Endometrial microvascular endothelial cells (primary cell): Measurements from ENCODE around the gene GAS2L2. TPM values are rescaled to one million over a fixed set of nuclear protein-coding genes. Genes with fewer than 3 reads are reported as not detected.

Source experiments
- in situ Hi-C: cut with HindIII; loops from 2 replicates; pipeline ENCODE4 v1.10.0; 2017; ENCODE audit warnings: low sequenced_read_pairs, low pct_unique_long_range_greater_than_20kb; ENCODE audit errors: inconsistent ontology term
- total RNA-seq: library from RNA; depleted of rRNA; stranded (reverse); fragments of >200 nt; gene quantifications from one replicate; pipeline ENCODE4 v1.2.3, GENCODE V29; 2015; ENCODE audit errors: inconsistent ontology term

Gene GAS2L2
- total RNA-seq: not detected

DNA sequence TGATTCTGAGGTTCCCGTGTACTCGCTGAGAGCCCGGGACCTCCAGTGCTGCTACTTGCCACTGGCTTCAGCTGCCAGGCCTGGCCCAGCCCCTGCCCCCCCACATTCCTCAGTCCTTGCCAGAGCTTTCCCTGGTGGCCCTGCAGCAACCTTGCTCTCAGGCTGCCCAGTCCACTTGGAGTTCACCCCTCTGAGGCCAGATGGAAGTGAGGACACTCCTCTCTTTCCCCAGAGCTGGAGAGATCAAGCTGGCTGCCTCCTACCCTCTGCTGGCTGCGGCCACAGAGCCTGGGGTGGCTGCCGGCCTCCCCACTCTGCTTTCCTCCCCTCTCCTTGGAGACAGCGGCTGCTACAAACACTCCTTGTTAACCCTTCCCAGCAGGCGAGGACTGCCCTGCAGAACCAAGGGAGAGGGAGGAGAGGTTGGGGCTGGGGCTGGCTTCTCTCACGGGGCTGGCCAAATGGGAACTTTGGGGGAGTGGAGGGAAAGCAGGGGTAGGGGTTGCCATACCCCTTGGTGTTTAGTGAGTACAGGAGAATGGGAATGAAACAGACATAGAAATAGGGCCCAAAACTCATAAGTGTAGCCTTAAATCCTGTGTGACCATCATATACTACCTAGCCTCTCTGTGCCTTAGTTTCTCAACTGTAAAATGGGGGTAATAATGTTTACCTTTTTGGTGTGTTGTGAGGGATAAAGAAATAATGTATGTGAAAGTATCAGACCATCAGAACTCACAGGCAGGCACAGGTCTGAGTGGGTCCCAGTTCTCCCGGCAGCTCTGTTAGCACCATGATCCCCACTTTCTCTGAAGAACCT is at the start of gene GAS2L2:
GAS2L2 (minus strand) TSS at position 295 of the 820 bp plus-strand sequence. CDS start 389 bp downstream, outside the sequence.
- in situ Hi-C loops: no loop called here

DNA sequence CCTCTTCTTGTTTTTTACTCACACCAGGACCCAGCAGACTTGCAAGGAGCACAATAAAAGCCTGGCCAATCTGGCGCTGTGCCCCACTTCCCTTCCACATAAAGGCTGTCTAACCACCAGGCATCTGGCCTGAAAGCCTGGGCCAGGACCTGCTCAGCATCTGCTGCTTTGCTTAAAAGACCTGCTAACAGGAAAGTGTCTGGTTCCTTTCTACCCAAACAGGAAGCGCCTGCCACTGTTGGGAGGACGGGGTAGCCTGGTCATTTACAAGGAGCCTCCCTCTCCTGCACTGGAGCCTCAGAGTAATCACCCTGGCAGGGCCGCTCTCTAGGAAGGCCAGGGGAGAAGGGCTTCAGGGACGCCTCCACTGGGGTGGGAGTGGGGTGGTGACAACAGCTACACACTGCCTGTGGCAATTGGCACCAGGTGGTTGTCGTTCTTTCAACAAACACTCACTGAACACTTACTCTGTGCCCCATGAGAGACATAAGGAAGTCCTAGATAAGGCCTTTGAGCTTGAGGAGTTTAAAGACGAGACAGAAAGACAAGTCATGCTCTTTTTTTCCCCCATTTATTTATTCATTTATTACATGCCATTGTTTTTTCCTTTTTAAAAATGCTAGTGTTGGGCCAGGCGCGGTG is 48.7 kb upstream of the GAS2L2 start:
- in situ Hi-C loops: no loop called here

DNA sequence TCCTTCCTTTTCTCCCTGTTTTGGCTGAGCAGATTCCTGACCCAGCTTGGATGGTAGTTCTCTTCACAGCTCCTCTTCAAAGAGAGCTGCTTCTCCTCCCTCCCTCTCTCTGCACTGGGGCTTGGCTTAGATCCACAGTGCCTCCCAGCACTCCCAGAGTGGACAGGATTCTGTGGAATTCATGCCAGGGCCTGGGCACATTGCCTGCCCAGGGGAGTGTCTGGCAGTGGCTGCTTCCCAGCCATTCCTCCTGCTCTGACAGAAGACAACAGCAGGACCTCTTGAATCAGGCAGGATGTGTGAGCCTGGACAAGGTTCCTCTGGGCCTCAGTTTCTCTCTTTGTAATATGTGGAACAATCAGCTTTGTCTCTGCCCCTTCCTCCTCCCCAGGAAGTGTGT is 46.9 kb upstream of the GAS2L2 start:
- in situ Hi-C loops: no loop called here

DNA sequence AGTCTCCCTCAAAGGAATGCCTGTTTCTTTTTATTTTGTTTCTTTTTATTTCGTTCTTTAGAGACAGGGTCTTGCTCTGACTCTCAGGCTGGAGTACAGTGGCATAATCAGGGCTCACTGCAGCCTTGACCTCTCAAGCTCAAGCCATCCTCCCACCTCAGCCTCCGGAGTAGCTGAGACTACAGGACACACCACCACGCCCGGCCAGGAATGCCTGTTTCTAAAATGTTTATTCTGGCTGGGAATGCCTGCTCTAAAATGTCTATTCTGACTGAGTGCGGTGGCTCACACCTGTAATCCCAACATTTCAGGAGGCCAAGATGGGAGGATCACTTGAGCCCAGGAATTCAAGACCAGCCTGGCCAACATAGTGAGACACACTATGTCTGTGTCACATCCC is 44.9 kb upstream of the GAS2L2 start:
- in situ Hi-C loops: no loop called here

DNA sequence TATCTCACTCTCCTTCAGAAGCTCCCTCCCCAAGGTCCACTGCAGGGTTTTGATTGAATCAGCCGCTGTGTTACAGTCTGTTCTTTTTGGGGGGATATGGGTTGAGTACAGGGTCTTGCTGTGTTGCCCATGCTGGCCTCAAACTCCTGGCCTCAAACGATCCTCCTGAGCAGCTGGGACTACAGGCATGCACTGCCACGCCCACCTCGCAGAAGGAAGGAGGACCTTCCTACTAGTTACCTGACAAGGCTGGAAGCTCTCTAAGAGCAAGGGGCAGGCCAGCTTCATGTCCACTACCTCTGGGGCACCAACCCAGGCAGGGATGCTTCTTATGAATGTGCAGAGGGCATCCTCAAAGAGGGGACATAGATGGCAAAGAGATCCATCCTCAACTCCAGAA is 44.3 kb upstream of the GAS2L2 start:
- in situ Hi-C loops: no loop called here

DNA sequence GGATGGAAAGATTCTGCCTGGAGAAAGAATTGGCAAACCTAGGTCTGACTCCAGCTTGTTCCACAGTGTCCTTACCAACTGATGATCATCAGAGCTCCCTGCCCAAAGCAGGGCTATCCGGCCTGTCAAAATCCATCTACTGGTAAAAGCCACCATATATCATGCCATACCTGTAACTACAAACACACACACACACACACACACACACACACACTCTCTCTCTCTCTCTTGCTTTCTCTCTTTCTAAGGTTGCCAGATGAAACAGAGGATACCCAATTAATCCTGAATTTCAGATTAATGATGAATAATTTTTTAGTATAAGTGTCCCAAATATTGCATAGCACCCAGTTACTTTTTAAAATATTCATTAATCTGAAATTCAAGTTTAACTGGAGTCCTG is 43.9 kb upstream of the GAS2L2 start:
- in situ Hi-C loops: no loop called here

DNA sequence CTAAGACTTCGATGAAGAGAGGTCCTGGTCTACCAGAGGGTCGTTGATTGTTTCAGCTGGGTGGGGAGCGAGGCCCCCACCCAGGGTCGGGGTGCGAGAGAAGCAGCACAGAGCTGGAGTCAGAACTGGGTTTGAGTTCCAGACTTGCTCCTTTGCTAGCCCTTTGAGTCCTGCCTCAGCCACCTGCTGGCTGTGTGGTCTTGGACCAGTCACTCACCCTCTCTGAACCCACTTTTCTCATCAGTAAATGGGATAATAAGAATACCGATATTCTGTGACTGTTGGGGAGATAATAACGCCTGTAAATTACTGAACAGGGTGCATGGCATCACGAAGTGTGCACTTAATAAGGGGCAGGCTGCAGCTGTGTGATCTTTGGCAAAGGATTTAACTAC is 42.8 kb upstream of the GAS2L2 start:
- in situ Hi-C loops: no loop called here

DNA sequence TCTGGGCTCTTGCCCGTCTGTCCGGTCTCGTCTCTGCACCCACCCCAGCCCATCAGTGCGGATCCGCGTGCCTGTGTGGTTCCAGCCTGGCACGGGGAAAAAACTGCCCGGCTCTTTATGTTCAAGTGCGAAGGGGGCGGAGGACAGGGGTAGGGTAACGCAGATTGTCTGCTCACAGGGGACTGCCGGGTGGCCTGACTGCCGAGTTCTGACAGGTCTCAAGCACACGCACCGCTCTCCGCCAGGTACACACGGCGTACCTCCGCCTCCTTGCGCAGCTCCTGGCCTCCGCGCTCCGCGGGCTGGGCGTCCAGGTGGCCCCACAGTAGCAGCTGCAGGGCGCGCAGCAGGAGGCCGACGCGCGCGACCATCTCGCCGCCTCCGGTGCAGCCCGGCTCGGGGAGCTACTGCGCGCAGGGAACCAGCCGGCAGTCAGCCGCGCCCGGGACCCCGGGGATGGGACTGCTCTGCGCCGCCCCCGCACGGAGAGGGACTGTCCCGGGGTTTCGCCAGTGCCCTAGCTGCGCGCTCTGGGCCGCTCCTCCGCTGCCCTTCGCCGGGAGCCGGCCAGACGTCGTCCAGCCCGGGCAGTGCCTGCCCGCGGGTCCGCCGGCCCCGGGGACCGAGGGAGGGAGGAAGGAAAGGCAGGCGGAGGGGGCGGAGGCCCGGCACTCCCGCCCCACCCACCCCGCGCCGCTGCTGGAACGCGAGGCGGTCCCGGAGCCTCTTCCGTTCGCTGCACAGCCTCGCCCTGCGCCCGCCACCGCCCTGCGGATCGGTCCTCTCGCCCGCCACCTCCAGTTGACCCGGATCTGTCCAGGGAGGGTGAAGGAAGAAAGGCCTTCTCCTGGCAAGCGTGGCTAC is 42.2 kb upstream of the GAS2L2 start, which contains the start of gene MMP28:
MMP28 (minus strand) TSS at position 635 of the 864 bp plus-strand sequence; CDS start at position 371, 264 bp downstream.
- in situ Hi-C loops: no loop called here

DNA sequence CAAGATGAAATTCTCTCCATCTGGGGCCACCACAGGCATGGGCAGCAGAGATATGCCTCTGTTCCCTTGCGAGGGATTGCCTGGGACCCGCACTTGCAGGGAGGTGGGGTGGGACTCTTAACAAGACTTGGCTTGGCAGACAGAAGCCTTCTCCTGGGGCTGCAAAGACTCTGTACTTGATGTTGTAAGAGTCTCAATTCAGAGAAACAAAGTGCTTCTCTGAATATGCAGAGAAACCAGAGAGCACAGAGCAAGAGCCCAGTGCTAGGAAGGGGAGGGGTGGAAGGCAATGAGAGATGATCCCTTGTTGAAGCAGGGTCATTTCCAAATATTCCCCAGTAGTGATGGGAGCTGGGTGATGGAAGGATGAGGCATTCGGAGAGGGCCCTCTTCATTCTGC is 40.2 kb upstream of the GAS2L2 start:
- in situ Hi-C loops: no loop called here

DNA sequence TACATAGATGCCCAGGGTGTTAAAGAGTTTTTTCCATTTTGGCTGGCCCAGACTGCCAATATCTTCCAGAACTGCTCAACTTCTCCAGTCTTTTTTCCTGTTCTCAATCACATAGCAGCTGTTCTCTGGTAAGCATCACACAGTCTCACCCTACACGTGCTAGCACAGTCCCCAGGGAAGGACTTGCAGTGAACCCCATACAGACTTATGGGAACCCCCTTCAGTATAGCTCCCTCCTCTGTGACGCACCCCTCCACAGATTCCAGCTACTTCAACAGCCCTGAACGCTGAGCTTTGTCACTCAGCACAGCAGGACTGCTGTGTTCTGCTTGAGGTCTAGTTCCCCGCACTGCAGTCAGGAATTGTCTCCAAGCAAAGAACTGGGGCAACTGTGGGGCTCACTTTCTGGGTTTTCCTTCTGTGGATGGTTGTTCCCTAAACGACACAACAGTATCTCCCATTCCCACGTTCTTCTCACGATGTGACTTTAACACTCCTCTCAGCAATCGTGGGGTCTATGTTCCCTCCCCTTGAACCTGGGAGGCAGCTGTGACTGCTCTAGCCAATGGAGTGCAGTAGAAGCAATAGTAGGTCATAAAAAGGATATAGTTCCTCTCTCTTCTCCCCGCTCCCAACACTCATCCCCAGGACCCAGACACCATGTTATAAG is 38.8 kb upstream of the GAS2L2 start:
- in situ Hi-C loops: no loop called here

DNA sequence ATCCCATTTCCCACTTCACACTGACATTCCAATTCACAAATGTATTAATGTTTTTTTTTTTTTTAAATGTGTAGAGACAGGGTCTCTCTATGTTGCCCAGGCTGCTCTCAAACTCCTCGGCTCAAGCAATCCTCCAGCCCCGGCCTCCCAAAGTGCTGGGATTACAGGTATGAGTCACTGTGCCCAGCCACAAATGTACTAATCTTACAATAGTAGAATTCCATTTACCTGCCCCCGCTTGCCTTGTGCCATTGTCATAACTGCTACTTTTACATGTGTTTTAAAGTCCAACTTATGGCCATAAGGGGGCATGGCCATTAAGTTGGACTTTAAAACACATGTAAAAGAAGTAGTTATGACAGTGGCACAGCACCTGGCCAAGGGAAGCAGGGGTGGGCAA is 37.8 kb upstream of the GAS2L2 start:
- in situ Hi-C loops: no loop called here

DNA sequence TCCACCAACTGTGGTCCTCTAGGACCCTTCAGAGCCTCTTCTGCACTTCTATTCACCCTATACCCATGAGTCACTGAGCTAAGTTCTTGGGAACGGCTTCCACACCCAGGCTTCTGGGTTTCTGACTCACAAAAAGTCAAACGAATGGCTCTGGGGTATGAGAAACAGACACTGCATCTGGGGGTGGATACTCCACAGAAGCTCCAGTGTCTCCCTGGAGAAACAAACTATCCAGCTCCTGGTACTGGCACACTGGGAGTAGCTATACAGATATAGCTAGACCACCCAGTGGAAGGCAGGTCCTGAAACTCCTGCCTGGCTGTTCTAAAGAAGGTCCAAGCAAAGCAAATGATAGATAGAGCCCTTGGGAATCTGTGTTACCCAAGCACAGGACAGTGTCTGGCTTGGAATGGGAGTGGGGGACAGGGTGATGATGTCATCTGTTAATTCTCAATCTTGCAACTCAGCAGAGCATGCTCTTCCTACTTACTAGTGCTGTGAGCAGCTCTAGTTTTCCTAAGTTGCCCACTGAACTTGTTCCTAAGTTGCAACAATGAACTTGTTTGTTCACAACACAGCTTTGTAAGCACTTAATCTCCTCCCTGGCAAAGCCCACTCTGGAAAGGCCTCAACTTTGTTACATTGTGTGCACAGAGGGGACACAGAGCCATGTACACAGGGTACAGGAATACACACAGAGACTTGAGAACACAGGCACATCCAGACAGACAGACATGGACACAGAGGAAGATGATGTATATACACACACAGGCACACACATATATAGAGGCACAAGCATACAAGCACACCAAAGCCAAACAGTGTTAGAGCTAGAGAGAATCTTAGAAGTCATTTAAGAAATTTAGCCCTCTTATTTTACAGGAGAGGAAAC is 35.7 kb upstream of the GAS2L2 start:
- in situ Hi-C loops: no loop called here

DNA sequence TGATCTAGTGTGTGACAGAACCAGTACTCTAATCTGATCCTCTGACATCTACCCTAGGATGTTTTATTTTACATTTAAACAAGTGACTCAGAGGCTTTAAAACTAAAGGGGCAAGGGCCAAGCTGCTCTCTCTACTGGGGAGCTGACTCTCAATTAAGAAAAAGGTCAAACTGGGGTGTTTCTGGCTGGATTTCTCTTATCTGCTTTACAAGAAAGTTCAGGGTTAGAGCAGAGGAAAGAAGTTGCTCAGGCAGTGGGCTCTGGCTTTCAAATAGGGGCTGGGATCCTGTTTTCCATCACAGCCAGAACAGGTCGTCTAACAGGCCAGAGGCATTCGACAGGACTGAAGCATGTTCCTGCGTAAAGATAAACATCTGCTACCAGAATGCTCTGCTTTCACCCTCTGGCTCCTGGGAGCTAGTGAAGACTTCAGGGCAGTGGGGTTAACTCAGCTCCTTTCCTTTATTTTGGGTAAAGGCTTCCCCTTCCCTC is 33.9 kb upstream of the GAS2L2 start:
- in situ Hi-C loops: no loop called here

DNA sequence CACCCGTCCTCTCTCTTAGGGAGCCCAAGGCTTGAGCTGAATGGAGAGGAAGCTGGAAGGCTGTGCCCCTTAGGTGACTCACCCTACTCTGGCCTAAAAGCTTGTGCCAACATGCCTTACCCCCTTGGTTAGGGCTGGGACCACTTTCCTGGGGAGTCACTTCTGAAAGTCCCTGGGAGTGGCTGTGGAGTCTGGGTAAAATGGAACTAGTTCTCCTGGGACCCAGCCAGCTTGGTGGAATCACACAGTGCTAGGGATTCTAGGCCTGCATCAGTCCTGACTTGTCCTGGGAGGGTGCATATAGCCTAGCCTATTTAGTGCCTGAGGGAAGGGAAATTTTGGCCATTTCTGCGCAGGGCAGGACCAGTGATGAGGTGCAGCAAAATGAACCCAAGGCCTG is 31.9 kb upstream of the GAS2L2 start:
- in situ Hi-C loops: no loop called here

DNA sequence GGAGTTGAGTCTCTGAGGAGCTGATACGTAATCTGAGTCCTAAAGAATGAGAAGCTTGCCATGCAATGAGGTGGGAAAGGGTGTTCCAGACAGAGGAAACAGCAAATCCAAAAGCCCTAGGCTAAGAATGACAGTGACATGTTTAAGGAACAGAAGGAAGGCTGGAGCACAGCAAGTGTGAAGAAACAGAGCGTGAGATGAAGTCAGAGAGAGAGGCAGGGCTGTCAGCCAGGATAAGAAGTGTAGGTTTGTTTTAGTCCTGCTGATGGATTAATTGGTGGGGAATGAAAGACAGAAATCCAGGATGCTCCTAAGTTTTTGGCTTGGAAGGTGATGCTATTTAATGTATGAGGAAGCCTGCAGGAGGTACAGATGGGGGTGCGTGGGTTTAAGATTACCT is 27.9 kb upstream of the GAS2L2 start:
- in situ Hi-C loops: no loop called here

DNA sequence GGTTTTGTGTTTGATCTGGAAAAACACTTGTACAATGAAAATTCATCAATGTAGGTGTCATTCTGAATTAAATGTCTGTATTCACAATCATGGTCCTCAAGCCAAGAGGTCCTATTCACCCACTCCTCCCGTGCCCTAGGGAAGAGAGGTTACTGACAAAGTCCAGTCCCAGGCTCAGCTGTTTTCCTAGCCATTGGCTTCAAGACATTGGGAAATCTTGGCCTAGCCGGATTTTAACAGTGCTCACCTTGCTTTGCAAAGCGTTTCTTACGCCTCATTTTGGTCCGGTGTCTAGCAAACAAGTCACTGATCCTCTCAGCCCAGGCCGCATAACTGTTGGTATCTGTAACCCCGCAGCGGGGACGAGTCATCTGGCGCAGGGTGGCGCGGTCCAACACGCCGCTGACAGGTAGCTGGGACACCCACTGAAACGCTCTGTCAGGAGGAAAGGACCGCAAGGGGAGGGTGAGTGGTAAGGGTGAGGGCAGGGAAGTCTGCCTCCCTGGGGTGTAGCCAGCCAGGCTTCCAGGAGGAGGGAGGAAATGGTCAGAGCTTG is 25.7 kb upstream of the GAS2L2 start:
- in situ Hi-C loops: no loop called here

DNA sequence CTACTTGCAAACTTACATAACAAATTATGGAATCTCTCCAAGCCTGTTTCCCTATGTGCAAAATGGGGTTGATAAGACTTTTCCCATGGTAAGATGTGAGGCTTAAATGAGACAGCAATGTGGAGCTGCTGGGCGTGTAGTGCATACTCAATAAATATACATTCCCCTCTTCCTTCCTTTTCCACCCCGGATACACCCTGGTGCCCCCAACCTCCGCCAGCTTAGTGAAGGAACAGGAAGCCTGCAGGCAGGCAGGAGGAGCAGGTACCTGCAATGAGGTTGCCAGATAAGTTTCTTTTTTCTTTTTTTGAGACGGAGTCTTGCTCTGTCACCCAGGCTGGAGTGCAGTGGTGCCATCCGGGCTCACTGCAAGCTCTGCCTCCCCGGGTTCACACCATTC is 22.5 kb upstream of the GAS2L2 start:
- in situ Hi-C loops: no loop called here

DNA sequence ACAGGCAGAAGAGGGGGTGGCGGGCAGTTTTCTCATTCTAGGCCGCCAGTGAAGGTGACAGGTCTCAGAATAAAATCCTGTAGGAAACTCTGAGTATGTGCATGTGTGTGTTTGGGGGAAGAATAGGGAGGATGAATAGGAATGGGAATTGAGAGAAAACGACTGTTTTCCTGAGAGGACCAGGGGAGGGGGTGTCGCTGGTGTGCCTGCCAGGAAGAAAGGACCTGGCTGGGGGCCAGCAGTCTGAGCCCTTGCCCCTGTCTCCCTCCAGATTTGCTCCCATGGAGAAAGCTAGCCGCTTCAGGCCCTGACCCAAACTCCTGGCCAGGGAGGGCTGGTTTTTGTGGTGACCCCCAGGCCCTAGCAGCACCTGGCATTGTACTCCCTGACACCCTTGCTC is 22.0 kb upstream of the GAS2L2 start:
- in situ Hi-C loops: no loop called here
